Measurements from ENCODE around the gene C1QTNF12.

The C1QTNF12 gene

GRCh38 chr1:1232796-1233566 lies 13.5 kb downstream of the C1QTNF12 start:
- no peak overlapping the region for H3K27ac ChIP-seq (ENCODE audit: low read length, poor library complexity, severe bottlenecking)
- no peak overlapping the region for H2BK5ac ChIP-seq (ENCODE audit: low read depth, low read length, poor library complexity, severe bottlenecking)
- no peak overlapping the region for H2AFZ ChIP-seq (ENCODE audit: low read depth, low read length)
- peak overlapping the region; percentile 92 for H2AK5ac ChIP-seq (ENCODE audit: low read length, severe bottlenecking)
- peaks cover 0 to 15% of the 10 kb centered on the region in 2 experiments for H3K27me3 ChIP-seq (ENCODE audit: control insufficient read depth in 1 of 2, insufficient read depth in 1 of 2, low read length in 2 of 2)
- H3K9me3 ChIP-seq (ENCODE audit: control insufficient read depth, low read length): peaks cover 3% of the 10 kb centered on the region
- H2BK12ac ChIP-seq (ENCODE audit: low read length in 2 of 2): peak overlapping the region; percentile 12 to 83
- DNase-seq: no peak
- H3K4me2 ChIP-seq (ENCODE audit: low read length, poor library complexity, severe bottlenecking): peak overlapping the region; percentile 60
- H3K14ac ChIP-seq (ENCODE audit: low read length in 2 of 2): peak overlapping the region in 1 of 2 experiments; percentile 96
- H3K23ac ChIP-seq (ENCODE audit: low read length in 2 of 2): no peak overlapping the region
- peak overlapping the region; percentile 96 to 98 for H3K4ac ChIP-seq (ENCODE audit: low read depth in 1 of 2, low read length in 2 of 2)
- 98% methylated on average over 98 of the region's 98 CpGs for WGBS
- H4K8ac ChIP-seq (ENCODE audit: low read length): peak overlapping the region; percentile 100
- peaks cover 18% of the 10 kb centered on the region for H3K79me1 ChIP-seq (replicated peaks; ENCODE audit: low read length, poor library complexity, severe bottlenecking)
- H3K9ac ChIP-seq (ENCODE audit: low read length): no peak overlapping the region
- peak overlapping the region; percentile 80 to 96 for H3K18ac ChIP-seq (ENCODE audit: low read depth in 1 of 2, low read length in 2 of 2)
- H2BK120ac ChIP-seq (ENCODE audit: low read depth, low read length): peak overlapping the region; percentile 54
- peaks cover 44% of the 10 kb centered on the region for H3K4me1 ChIP-seq (ENCODE audit: control insufficient read depth, insufficient read depth, low read depth, low read length)
- H3K36me3 ChIP-seq (ENCODE audit: control insufficient read depth in 1 of 2, insufficient read depth in 2 of 2, low read depth in 1 of 2, low read length in 2 of 2): peaks cover 16 to 56% of the 10 kb centered on the region in 2 experiments
- peak overlapping the region; percentile 99 for H4K91ac ChIP-seq (ENCODE audit: low read length)
- peak overlapping the region; percentile 53 to 66 for H3K4me3 ChIP-seq (ENCODE audit: insufficient read depth in 1 of 2, low read depth in 1 of 2, low read length in 2 of 2)
- H2BK15ac ChIP-seq (ENCODE audit: low read depth, poor library complexity, severe bottlenecking): no peak overlapping the region

- peak within 1 kb of the TSS; percentile 100 for H4K8ac ChIP-seq (ENCODE audit: low read length)
- WGBS: 62% methylated on average over 38 of the region's 100 CpGs
- peak within 1 kb of the TSS; percentile 60 for H3K4me2 ChIP-seq (ENCODE audit: low read length, poor library complexity, severe bottlenecking)
- peak within 1 kb of the TSS; percentile 92 for H2AK5ac ChIP-seq (ENCODE audit: low read length, severe bottlenecking)
- H3K4ac ChIP-seq (ENCODE audit: low read depth in 1 of 2, low read length in 2 of 2): peak within 1 kb of the TSS; percentile 96 to 98
- peaks cover 23% of the 10 kb centered on the region for H3K79me1 ChIP-seq (replicated peaks; ENCODE audit: low read length, poor library complexity, severe bottlenecking)
- H2AFZ ChIP-seq (ENCODE audit: low read depth, low read length): peak within 1 kb of the TSS; percentile 80
- peak within 1 kb of the TSS; percentile 80 for H2BK120ac ChIP-seq (ENCODE audit: low read depth, low read length)
- H3K27me3 ChIP-seq (ENCODE audit: control insufficient read depth in 1 of 2, insufficient read depth in 1 of 2, low read length in 2 of 2): peaks cover 0 to 8% of the 10 kb centered on the region in 2 experiments
- peaks cover 22 to 63% of the 10 kb centered on the region in 2 experiments for H3K36me3 ChIP-seq (ENCODE audit: control insufficient read depth in 1 of 2, insufficient read depth in 2 of 2, low read depth in 1 of 2, low read length in 2 of 2)
- no peak for DNase-seq
- peak within 1 kb of the TSS; percentile 12 to 83 for H2BK12ac ChIP-seq (ENCODE audit: low read length in 2 of 2)
- peak within 1 kb of the TSS in 1 of 2 experiments; percentile 98 for H3K23ac ChIP-seq (ENCODE audit: low read length in 2 of 2)
- no peak within 1 kb of the TSS for H2BK15ac ChIP-seq (ENCODE audit: low read depth, poor library complexity, severe bottlenecking)
- H4K91ac ChIP-seq (ENCODE audit: low read length): peak within 1 kb of the TSS; percentile 99
- H3K9ac ChIP-seq (ENCODE audit: low read length): peak within 1 kb of the TSS; percentile 93
- H3K14ac ChIP-seq (ENCODE audit: low read length in 2 of 2): peak within 1 kb of the TSS in 1 of 2 experiments; percentile 96
- H2BK5ac ChIP-seq (ENCODE audit: low read depth, low read length, poor library complexity, severe bottlenecking): peak within 1 kb of the TSS; percentile 85
- H3K4me1 ChIP-seq (ENCODE audit: control insufficient read depth, insufficient read depth, low read depth, low read length): peaks cover 37% of the 10 kb centered on the region
- H3K4me3 ChIP-seq (ENCODE audit: insufficient read depth in 1 of 2, low read depth in 1 of 2, low read length in 2 of 2): peak within 1 kb of the TSS; percentile 94 to 95
- peak within 1 kb of the TSS; percentile 42 for H3K27ac ChIP-seq (ENCODE audit: low read length, poor library complexity, severe bottlenecking)
- H3K18ac ChIP-seq (ENCODE audit: low read depth in 1 of 2, low read length in 2 of 2): peak within 1 kb of the TSS; percentile 95 to 96
- H3K9me3 ChIP-seq (ENCODE audit: control insufficient read depth, low read length): peaks cover 3% of the 10 kb centered on the region
Measured at GRCh38 chr1:1232208-1232795, 14.2 kb downstream of the C1QTNF12 start, which contains the start of gene B3GALT6. B3GALT6 (plus strand) TSS chr1:1232237; CDS start chr1:1232279, 42 bp downstream.

GRCh38 chr1:1231400-1232207 lies 14.9 kb downstream of the C1QTNF12 start, which contains the start of gene SDF4:
SDF4 (minus strand) TSS chr1:1232001; CDS start chr1:1228772, 3,229 bp downstream.
- peak within 1 kb of the TSS; percentile 96 to 98 for H3K4ac ChIP-seq (ENCODE audit: low read depth in 1 of 2, low read length in 2 of 2)
- peaks cover 27% of the 10 kb centered on the region for H3K79me1 ChIP-seq (replicated peaks; ENCODE audit: low read length, poor library complexity, severe bottlenecking)
- no peak within 1 kb of the TSS for H2BK15ac ChIP-seq (ENCODE audit: low read depth, poor library complexity, severe bottlenecking)
- DNase-seq: peak; percentile 96
- H3K36me3 ChIP-seq (ENCODE audit: control insufficient read depth in 1 of 2, insufficient read depth in 2 of 2, low read depth in 1 of 2, low read length in 2 of 2): peaks cover 26 to 70% of the 10 kb centered on the region in 2 experiments
- H2BK120ac ChIP-seq (ENCODE audit: low read depth, low read length): peak within 1 kb of the TSS; percentile 80
- peak within 1 kb of the TSS; percentile 95 to 96 for H3K18ac ChIP-seq (ENCODE audit: low read depth in 1 of 2, low read length in 2 of 2)
- peaks cover 3% of the 10 kb centered on the region for H3K9me3 ChIP-seq (ENCODE audit: control insufficient read depth, low read length)
- H4K91ac ChIP-seq (ENCODE audit: low read length): peak within 1 kb of the TSS; percentile 99
- peak within 1 kb of the TSS; percentile 80 for H2AFZ ChIP-seq (ENCODE audit: low read depth, low read length)
- peak within 1 kb of the TSS; percentile 60 for H3K4me2 ChIP-seq (ENCODE audit: low read length, poor library complexity, severe bottlenecking)
- peak within 1 kb of the TSS; percentile 85 for H2BK5ac ChIP-seq (ENCODE audit: low read depth, low read length, poor library complexity, severe bottlenecking)
- peak within 1 kb of the TSS in 1 of 2 experiments; percentile 96 for H3K14ac ChIP-seq (ENCODE audit: low read length in 2 of 2)
- H2BK12ac ChIP-seq (ENCODE audit: low read length in 2 of 2): peak within 1 kb of the TSS; percentile 12 to 83
- WGBS: under 1% methylated on average over 69 of the region's 99 CpGs
- H4K8ac ChIP-seq (ENCODE audit: low read length): peak within 1 kb of the TSS; percentile 100
- peak within 1 kb of the TSS in 1 of 2 experiments; percentile 98 for H3K23ac ChIP-seq (ENCODE audit: low read length in 2 of 2)
- peaks cover 0 to 1% of the 10 kb centered on the region in 2 experiments for H3K27me3 ChIP-seq (ENCODE audit: control insufficient read depth in 1 of 2, insufficient read depth in 1 of 2, low read length in 2 of 2)
- H3K4me1 ChIP-seq (ENCODE audit: control insufficient read depth, insufficient read depth, low read depth, low read length): peaks cover 31% of the 10 kb centered on the region
- peak within 1 kb of the TSS; percentile 42 for H3K27ac ChIP-seq (ENCODE audit: low read length, poor library complexity, severe bottlenecking)
- H3K4me3 ChIP-seq (ENCODE audit: insufficient read depth in 1 of 2, low read depth in 1 of 2, low read length in 2 of 2): peak within 1 kb of the TSS; percentile 94 to 95
- H3K9ac ChIP-seq (ENCODE audit: low read length): peak within 1 kb of the TSS; percentile 93
- H2AK5ac ChIP-seq (ENCODE audit: low read length, severe bottlenecking): peak within 1 kb of the TSS; percentile 92

Data from mesenchymal stem cell (in vitro differentiated cells and primary cell).